ENCODE data around the gene AQP12A.
A peak's percentile ranks its signal among the peaks of the same experiment; 100 is the strongest.
"Not testable (repeated sequence)": the region's sequence is repeated elsewhere in the genome, so short reads cannot be mapped to it uniquely, and the experiment has no call there.

Gene AQP12A

GRCh38 chr2:240691631-240692420, at the start of gene AQP12A:
Gene AQP12A, plus strand, starts transcription at chr2:240691866. Its CDS starts 48 bp downstream, at chr2:240691914.
- peak; percentile 46 for DNase-seq

DNA sequence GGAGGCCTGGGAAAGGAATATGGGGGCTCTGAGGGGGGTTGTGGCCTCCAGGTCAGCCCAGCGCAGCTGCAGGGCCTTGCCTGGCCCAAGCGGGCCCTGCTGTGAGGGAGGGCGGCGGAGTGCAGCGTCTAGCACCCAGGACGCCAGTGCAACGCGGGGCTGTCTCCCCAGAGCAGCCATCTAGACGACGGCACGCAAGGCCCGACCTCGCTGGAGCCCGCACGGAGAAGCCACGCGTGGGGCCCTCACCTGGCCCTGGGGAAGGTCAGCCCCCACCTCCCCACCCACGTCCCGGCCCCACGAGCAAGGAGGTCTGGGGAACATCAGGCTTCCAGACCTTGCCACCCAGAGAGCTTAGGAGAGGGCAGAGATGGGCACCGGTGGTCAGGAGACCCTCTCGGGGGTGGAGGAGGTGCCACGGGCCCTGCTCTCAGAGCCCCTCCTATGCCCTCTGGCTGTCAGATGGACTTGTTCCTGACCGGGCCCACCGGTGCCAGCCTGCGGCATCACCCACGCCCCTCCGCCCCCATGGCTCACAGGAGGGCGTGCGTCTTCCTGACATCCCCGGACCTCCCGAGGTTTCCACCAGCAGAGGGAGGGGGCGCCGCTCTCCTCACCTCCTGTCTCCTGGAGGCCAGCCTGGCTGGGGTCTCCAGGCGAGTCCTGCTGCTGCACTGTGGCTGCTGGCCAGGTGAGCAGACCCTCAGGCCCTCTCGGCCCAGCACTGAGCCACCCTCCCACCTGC, 49.4 kb upstream of the AQP12A start:
- DNase-seq: peak; percentile 37

DNA sequence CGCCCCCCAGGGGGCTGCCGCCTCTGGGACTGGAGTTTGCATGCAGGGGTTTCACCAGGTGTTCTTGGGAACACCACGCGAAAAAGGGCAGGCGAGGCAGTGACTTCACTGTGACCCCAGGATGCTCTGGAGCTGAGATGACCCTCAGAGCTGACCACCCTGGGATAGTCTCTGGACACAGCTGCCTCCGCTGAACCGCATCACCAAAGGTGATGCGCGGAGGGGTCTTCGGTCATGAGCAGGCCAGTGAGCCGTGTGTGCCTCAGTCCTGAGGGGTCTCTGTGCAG, 48.9 kb upstream of the AQP12A start:
- DNase-seq: peak; percentile 36

DNA sequence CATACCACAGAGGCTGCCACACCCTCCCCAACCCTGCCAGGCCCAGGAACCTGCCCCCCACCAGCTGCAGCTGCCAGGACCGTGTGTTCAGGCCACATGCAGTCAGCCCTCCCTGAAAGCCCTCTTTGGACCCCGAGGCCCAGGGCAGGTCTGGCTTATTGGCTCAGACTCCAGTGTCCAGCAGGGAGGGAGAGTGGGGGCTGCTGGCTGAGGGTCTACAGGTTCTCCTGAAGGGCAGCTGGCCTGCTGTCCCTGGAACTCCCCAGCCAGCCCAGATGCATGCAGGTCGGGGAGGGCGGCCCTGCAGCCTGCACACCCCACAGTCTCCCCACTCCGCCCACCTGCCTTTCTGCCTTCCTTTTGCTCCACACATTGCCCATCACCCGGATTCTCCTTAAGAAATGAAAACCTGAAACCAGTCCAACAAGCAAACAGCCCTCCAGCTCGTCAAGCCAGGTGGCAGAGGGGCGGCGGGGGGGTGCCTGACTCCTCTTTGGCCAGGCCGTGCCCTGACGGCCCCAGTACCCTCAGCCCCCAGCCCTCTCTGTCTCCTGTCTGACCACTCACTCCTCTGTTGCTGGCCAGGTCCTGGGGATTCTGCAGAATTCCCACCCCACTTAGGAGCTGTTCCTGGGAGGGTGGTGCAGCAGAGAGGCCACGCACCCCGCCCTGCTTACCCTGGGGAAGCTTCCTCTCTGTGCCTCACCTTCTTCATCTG, 48.4 kb upstream of the AQP12A start:
- no peak for DNase-seq

GRCh38 chr2:240643811-240644150, 47.9 kb upstream of the AQP12A start:
- DNase-seq: no peak

- peak; percentile 44 for DNase-seq
These were observed 47.5 kb upstream of the AQP12A start for GRCh38 chr2:240644171-240644651.

- peak; percentile 44 for DNase-seq
These were observed 46.8 kb upstream of the AQP12A start for GRCh38 chr2:240644859-240645301.

DNA sequence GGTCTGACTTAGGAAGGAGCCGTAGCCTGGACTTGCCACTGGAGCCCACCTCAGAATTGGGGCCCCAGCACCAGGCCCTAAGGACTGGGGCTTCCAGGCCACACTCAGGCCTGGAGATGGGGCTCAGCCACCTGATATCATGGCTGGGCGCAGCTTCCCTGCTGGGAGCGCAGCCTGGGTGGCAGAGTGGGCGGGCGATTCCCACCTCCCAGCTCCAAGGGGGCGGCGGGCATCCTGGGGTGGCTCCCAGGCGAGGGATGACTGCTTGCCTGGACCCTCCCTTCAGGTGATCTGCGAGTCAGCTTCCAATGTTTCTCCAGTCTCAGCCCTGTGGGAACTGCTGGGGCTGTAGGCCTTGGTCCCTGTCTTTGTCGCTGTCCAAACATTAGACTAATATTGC, 46.3 kb upstream of the AQP12A start:
- no peak for DNase-seq

DNA sequence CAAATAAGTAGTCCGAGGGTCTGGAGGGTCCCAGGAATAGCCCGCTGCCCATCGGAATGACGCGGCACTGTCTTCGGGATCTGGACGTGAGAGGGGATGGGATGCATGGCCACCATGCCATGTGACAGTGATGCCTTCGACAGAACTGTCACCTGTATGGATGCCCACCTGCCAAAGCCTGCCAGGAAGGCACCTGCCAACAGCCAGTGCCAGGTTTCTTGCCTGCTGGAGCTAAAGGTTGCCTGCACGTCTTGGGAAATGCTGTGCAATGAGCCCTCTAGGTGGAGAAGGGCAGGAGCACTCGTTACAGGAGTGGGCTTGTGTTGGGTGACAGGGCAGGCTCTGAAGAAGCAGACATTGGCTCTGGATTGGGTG, 45.9 kb upstream of the AQP12A start:
- DNase-seq: peak; percentile 43

- peak; percentile 52 for DNase-seq
These were observed 45.3 kb upstream of the AQP12A start for GRCh38 chr2:240646176-240646899.

- no peak for DNase-seq
These were observed 44.7 kb upstream of the AQP12A start for GRCh38 chr2:240646900-240647502.

DNA sequence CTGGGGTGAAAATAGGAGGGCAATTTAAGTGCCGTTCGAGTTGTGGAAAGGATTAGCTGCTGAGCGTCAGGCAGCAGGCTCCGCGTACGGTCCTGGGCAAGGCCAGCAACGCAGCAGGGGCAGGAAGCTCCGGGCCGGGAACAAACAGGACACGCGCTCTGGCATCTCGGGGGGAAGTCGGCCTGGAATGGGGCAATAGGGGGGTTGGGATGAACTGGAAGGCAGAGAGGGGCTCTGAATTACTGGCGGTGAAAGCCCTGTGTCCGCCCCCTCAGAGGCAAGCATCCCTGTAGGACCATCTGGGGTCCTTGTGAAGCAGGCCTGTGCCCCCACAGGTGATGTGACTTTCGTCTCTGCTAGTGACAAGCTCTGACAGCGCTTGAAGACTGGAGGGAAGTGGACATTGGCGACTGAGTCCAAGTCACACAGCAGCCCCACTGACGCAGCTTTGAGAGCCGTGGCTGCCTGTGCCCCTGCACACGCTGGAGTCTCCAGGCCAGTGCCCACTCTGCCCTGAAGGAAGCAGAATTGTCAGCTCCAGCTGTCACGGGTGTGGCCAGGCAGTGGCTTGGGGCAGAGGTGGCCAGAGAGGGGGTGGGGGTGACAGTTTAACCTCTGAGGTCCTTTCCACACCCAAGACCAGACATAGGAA, 44.0 kb upstream of the AQP12A start:
- no peak for DNase-seq

DNA sequence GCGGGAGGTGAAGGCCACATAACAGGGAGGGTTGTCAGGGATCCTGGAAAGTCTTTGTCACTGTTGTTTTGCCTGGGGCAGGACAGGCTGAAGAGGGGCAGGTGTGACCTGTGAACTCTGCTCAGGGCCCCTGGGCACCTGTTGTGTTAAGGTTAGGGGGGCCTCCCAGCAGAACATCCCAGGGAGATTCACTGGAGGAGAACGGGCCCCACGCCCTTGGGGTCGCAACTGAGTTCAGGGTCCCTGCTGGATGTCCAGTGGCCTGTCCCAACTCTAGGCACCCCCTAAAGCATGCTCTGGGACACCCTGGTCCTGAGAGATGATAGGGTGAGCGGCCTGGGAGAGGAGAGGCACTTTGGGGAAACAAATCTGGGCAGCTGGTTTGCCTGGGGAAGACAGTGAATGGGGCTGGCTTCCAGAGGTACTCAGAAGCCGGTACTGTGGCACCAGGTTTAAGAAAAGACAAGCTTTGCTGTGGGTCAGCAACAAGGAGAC, 43.5 kb upstream of the AQP12A start:
- DNase-seq: no peak

DNA sequence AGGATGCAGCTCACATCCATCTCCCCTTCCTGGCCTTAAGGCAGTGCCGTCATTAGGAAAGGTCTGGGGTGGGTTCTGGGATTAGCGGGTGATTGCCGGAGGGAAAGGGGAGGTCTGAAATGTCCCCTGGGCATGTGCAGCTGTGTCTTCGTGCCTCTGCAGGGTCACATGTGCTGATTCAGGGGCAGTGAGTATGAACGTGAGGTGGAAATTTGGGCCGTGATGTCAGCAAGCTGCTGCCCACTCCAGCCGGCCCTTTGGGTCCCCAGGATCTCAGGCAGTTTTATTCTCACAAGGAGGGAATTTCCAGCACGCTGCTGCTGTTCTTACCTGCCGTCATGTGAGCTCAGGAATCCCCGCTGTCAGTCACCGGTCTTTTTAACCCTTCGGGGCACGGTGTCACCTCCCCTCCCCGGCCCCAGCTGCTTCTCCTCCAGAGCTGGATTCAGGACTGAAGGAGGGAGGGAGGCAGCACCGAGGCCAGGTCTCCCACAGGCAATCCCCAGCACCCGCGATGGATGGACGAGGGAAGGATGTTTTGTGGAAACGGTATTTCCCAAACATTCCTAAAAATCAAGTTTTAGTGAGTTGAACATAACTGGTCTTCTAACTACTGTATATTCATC, 42.9 kb upstream of the AQP12A start:
- no peak for DNase-seq

DNA sequence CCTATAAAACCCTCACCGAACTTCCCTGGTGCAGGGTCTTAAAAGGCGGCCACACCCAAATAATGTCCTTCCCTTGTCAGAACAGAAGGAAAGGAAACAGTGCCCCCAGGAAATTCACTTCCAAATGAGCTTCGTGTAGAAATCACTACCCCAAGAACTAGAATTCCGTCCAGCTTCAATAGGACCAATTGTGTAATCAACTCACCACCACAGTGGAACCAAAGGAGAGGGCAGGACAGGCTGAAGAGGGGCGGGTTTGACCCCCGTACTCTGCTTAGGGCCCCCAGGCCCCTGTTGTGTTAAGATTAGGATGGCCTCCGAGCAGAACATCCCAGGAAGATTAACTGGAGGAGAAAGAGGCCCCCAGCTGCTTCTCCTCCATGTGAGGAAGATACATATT, 42.3 kb upstream of the AQP12A start:
- no peak for DNase-seq

- DNase-seq: no peak
These were observed 41.3 kb upstream of the AQP12A start for GRCh38 chr2:240650254-240650965.

DNA sequence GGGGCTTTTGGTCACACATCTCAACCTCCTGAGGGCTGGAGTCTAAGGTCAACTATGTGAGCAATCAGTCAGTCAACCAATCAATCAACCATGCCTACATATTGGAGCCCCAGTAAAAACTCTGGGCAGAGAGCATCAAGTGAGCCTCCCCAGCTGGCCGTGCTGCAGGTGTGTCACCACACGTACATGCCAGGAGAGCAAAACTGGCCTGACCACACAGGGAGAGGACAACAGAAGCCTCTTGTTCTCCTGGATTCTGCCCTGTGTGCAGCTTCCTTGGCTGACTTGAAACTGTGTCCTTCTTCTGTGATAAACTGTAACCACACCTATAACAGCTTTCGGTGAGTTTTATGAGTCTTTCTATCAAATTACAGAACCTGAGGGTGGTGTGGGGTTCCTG, 40.5 kb upstream of the AQP12A start:
- DNase-seq: no peak

- no peak for DNase-seq
These were observed 35.5 kb upstream of the AQP12A start for GRCh38 chr2:240655931-240656886.

DNA sequence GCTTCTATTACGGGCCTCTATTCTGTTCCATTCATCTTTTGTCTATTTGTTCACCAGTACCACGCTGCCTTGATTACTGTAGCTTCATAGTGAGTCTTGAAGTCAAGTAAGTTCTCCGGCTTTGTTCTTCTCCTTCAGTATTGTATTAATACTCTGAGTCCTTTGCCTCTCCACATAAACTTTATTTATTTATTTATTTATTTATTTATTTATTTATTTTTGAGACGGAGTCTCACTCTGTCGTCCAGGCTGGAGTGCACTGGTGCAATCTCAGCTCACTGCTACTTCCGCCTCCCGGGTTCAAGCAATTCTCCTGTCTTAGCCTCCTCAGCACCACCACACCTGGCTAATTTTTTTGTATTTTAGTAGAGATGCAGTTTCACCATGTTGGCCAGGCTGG, 31.8 kb upstream of the AQP12A start:
- not testable (repeated sequence) for DNase-seq

- no peak for DNase-seq
These were observed 29.0 kb upstream of the AQP12A start for GRCh38 chr2:240662681-240663080.
